ENCODE measurements around the gene OR51B4.

- no peak for TF ChIP-seq POLR2A (IDR thresholded peaks at IDR 0.05)
- no peak for TF ChIP-seq CTCF (IDR thresholded peaks at IDR 0.05)
Measured at GRCh38 chr11:5286351-5286750, 15.4 kb downstream of the OR51B4 start.

Measured in thyroid gland (tissue), 4 donors.